ENCODE measurements around the gene GABBR2.
"Not testable (repeated sequence)": the region's sequence is repeated elsewhere in the genome, so short reads cannot be mapped to it uniquely, and the experiment has no call there.

The GABBR2 gene

GRCh38 chr9:98504298-98505282, 204.1 kb downstream of the GABBR2 start:
- no peak for DNase-seq

- no peak for DNase-seq
Observed at GRCh38 chr9:98503867-98504266, 204.9 kb downstream of the GABBR2 start.

GRCh38 chr9:98502976-98503325, 205.8 kb downstream of the GABBR2 start:
- DNase-seq = no peak

- DNase-seq = no peak
Observed at GRCh38 chr9:98502311-98502975, 206.3 kb downstream of the GABBR2 start.

GRCh38 chr9:98501819-98502218, 206.9 kb downstream of the GABBR2 start:
- DNase-seq = no peak

- not testable (repeated sequence) for DNase-seq
Observed at GRCh38 chr9:98501259-98501658, 207.5 kb downstream of the GABBR2 start.

- no peak for DNase-seq
Observed at GRCh38 chr9:98500337-98500919, 208.3 kb downstream of the GABBR2 start.

GRCh38 chr9:98495530-98495929, 213.2 kb downstream of the GABBR2 start:
- no peak for DNase-seq

- no peak for DNase-seq
Observed at GRCh38 chr9:98494852-98495251, 213.9 kb downstream of the GABBR2 start.

- DNase-seq = no peak
Observed at GRCh38 chr9:98491828-98492227, 216.9 kb downstream of the GABBR2 start.

- DNase-seq = no peak
Observed at GRCh38 chr9:98491231-98491651, 217.5 kb downstream of the GABBR2 start.

GRCh38 chr9:98488571-98489312, 220.0 kb downstream of the GABBR2 start:
- DNase-seq = no peak

- DNase-seq = no peak
Observed at GRCh38 chr9:98485706-98486105, 223.0 kb downstream of the GABBR2 start.

- no peak for DNase-seq
Observed at GRCh38 chr9:98484162-98484561, 224.6 kb downstream of the GABBR2 start.

GRCh38 chr9:98482226-98482625, 226.5 kb downstream of the GABBR2 start:
- DNase-seq = no peak

GRCh38 chr9:98481676-98482075, 227.1 kb downstream of the GABBR2 start:
- DNase-seq = no peak

GRCh38 chr9:98479967-98480847, 228.5 kb downstream of the GABBR2 start:
- DNase-seq = no peak

- no peak for DNase-seq
Observed at GRCh38 chr9:98479449-98479848, 229.3 kb downstream of the GABBR2 start.

GRCh38 chr9:98477884-98478283, 230.9 kb downstream of the GABBR2 start:
- no peak for DNase-seq

GRCh38 chr9:98472216-98472615, 236.5 kb downstream of the GABBR2 start:
- no peak for DNase-seq

GRCh38 chr9:98471185-98471584, 237.6 kb downstream of the GABBR2 start:
- DNase-seq = no peak
